CD4-positive, alpha-beta T cell treated with Interferon alpha-2 for 1 hour (primary cell): ENCODE data around the gene ARTN.

Experiments
- DNase-seq, 2 donors: peaks; one replicate each; pipeline ENCODE4 v3.0.0-alpha.2; 2020 to 2022

The ARTN gene

GRCh38 chr1:43949678-43950077 lies 16.1 kb downstream of the ARTN start:
- DNase-seq = no peak

GRCh38 chr1:43951021-43951985 lies 17.7 kb downstream of the ARTN start:
- DNase-seq = no peak

- no peak for DNase-seq
Observed at GRCh38 chr1:43952731-43953346, 19.2 kb downstream of the ARTN start.

GRCh38 chr1:43953361-43953760 lies 19.8 kb downstream of the ARTN start:
- DNase-seq = no peak

- DNase-seq = no peak
Observed at GRCh38 chr1:43954036-43954435, 20.4 kb downstream of the ARTN start.

- no peak for DNase-seq
Observed at GRCh38 chr1:43956234-43956633, 22.6 kb downstream of the ARTN start.

GRCh38 chr1:43957407-43958040 lies 23.9 kb downstream of the ARTN start:
- no peak for DNase-seq

GRCh38 chr1:43958351-43959255 lies 25.0 kb downstream of the ARTN start:
- no peak for DNase-seq

GRCh38 chr1:43960798-43961197 lies 27.2 kb downstream of the ARTN start:
- no peak for DNase-seq

- no peak for DNase-seq
Observed at GRCh38 chr1:43961692-43962091, 28.1 kb downstream of the ARTN start.

- DNase-seq = no peak
Observed at GRCh38 chr1:43962324-43962723, 28.7 kb downstream of the ARTN start.

GRCh38 chr1:43963006-43963405 lies 29.4 kb downstream of the ARTN start:
- DNase-seq = no peak

GRCh38 chr1:43963890-43964289 lies 30.3 kb downstream of the ARTN start:
- no peak for DNase-seq

- no peak for DNase-seq
Observed at GRCh38 chr1:43965316-43965715, 31.7 kb downstream of the ARTN start.

GRCh38 chr1:43968348-43968948 lies 34.8 kb downstream of the ARTN start:
- no peak for DNase-seq

- DNase-seq = no peak
Observed at GRCh38 chr1:43969416-43969745, 35.8 kb downstream of the ARTN start.

- DNase-seq = peak; percentile 96
Observed at GRCh38 chr1:43969746-43970466, 36.3 kb downstream of the ARTN start, which contains the start of gene DPH2. DPH2 (plus strand) TSS chr1:43970010; CDS start chr1:43970176, 166 bp downstream.

GRCh38 chr1:43970502-43970901 lies 36.9 kb downstream of the ARTN start:
- DNase-seq = no peak

GRCh38 chr1:43970911-43971310 lies 37.3 kb downstream of the ARTN start:
- DNase-seq = no peak

- no peak for DNase-seq
Observed at GRCh38 chr1:43971336-43971980, 37.9 kb downstream of the ARTN start.

- no peak for DNase-seq
Observed at GRCh38 chr1:43973981-43974442, 40.4 kb downstream of the ARTN start.
